Astrocyte (in vitro differentiated cells and primary cell): ENCODE measurements around the gene DYNC1LI2. TPM values are rescaled to one million over a fixed set of nuclear protein-coding genes. Genes with fewer than 3 reads are reported as not detected.
A peak's percentile ranks its signal among the peaks of the same experiment; 100 is the strongest.

ENCODE experiments used
- DNase-seq: peaks from one replicate; pipeline ENCODE4 v3.0.0-alpha.2; 2010; ENCODE audit warnings: low read depth
- FAIRE-seq: peaks from 2 replicates; lab custom pipeline; 2011; peaks lifted over from hg19 to GRCh38; lab: Jason Lieb, UNC
- H2AFZ ChIP-seq: 2 replicates; pipeline ENCODE4 v1.6.0; 2012; ENCODE audit warnings: low read depth, low read length, inconsistent platforms
- H3K27ac ChIP-seq: 2 replicates; pipeline ENCODE4 v1.5.1; 2011; ENCODE audit warnings: low read depth, low read length, inconsistent platforms
- H3K27me3 ChIP-seq: 2 replicates; pipeline ENCODE4 v1.6.0; 2011; ENCODE audit warnings: low read length, inconsistent platforms; ENCODE audit not compliant: insufficient read depth
- H3K36me3 ChIP-seq: 2 replicates; pipeline ENCODE4 v1.5.1; 2011; ENCODE audit warnings: low read length, inconsistent platforms; ENCODE audit not compliant: insufficient read depth
- H3K4me1 ChIP-seq: 2 replicates; pipeline ENCODE4 v1.5.1; 2011; ENCODE audit warnings: low read length, inconsistent platforms; ENCODE audit not compliant: insufficient read depth
- H3K4me2 ChIP-seq: 2 replicates; pipeline ENCODE4 v1.6.0; 2012; ENCODE audit warnings: low read length, inconsistent platforms
- H3K4me3 ChIP-seq: 2 replicates; pipeline ENCODE4 v1.5.1; 2011; ENCODE audit warnings: low read depth, mild to moderate bottlenecking, low read length, inconsistent platforms; ENCODE audit not compliant: insufficient read depth
- H3K79me2 ChIP-seq: 2 replicates; pipeline ENCODE4 v1.6.0; 2012; ENCODE audit warnings: mild to moderate bottlenecking, low read length, inconsistent platforms; ENCODE audit not compliant: insufficient read depth
- H3K9ac ChIP-seq: 2 replicates; pipeline ENCODE4 v1.6.0; 2012; ENCODE audit warnings: mild to moderate bottlenecking, low read length, inconsistent platforms
- H3K9me3 ChIP-seq: 2 replicates; pipeline ENCODE4 v1.5.1; 2012; ENCODE audit warnings: low read depth, mild to moderate bottlenecking, low read length, inconsistent platforms; ENCODE audit not compliant: insufficient read depth
- H4K20me1 ChIP-seq: 2 replicates; pipeline ENCODE4 v1.6.0; 2012; ENCODE audit warnings: low read length, inconsistent platforms; ENCODE audit not compliant: insufficient read depth
- H3K27ac Mint-ChIP-seq: one replicate; pipeline ENCODE4 v1.8.0; 2021; ENCODE audit warnings: mild to moderate bottlenecking, mixed read lengths; ENCODE audit not compliant: unreplicated experiment
- H3K27me3 Mint-ChIP-seq: one replicate; pipeline ENCODE4 v1.8.0; 2021; ENCODE audit warnings: low read depth, mixed read lengths; ENCODE audit not compliant: unreplicated experiment
- H3K36me3 Mint-ChIP-seq: one replicate; pipeline ENCODE4 v1.8.0; 2021; ENCODE audit warnings: low read depth, mixed read lengths; ENCODE audit not compliant: unreplicated experiment
- H3K4me1 Mint-ChIP-seq: one replicate; pipeline ENCODE4 v1.8.0; 2021; ENCODE audit warnings: low read depth, mixed read lengths; ENCODE audit not compliant: unreplicated experiment
- H3K4me3 Mint-ChIP-seq: one replicate; pipeline ENCODE4 v1.8.0; 2021; ENCODE audit warnings: mild to moderate bottlenecking, moderate library complexity, mixed read lengths; ENCODE audit not compliant: unreplicated experiment
- H3K9me3 Mint-ChIP-seq: one replicate; pipeline ENCODE4 v1.8.0; 2021; ENCODE audit warnings: mild to moderate bottlenecking, mixed read lengths; ENCODE audit not compliant: unreplicated experiment
- CTCF ChIP-seq: IDR thresholded peaks from 2 replicates; pipeline ENCODE4 v1.5.1; 2011; ENCODE audit warnings: low read depth, mild to moderate bottlenecking, inconsistent platforms, low read length, moderate library complexity; ENCODE audit not compliant: insufficient read depth
- EZH2 ChIP-seq: IDR thresholded peaks from 2 replicates; pipeline ENCODE4 v1.6.1; 2012; ENCODE audit warnings: mild to moderate bottlenecking, low read length, inconsistent platforms; ENCODE audit not compliant: insufficient read depth
- total RNA-seq: library from RNA; stranded (reverse); gene quantifications from 2 replicates; pipeline ENCODE4 v1.2.1, GENCODE V29; 2021

DYNC1LI2 gene
- total RNA-seq, 1 donor from 2014 or later = 150 TPM

- H3K9me3 Mint-ChIP-seq = no peaks in the 10 kb centered on the region
Observed at GRCh38 chr16:66698046-66698445, 53.4 kb downstream of the DYNC1LI2 start.

GRCh38 chr16:66696669-66697630, 54.5 kb downstream of the DYNC1LI2 start, which contains the start of gene CMTM4:
TSS of gene CMTM4 (minus strand) at chr16:66696743. CDS start at chr16:66696525, 218 bp downstream.
- no peaks in the 10 kb centered on the region for H3K36me3 Mint-ChIP-seq
- Histone ChIP-seq H2AFZ (peak within 1 kb of the TSS; percentile 96), H3K4me3 (peak within 1 kb of the TSS; percentile 67), H3K9ac (peak within 1 kb of the TSS; percentile 77), H3K4me2 (peak within 1 kb of the TSS; percentile 98), H3K9me3 (no peaks in the 10 kb centered on the region), H3K27ac (no peak within 1 kb of the TSS), H3K4me1 (peaks cover 12% of the 10 kb centered on the region), H3K36me3 (no peaks in the 10 kb centered on the region), H3K79me2 (no peaks in the 10 kb centered on the region), H3K27me3 (peaks cover 3% of the 10 kb centered on the region), H4K20me1 (peaks cover 19% of the 10 kb centered on the region)
- TF ChIP-seq EZH2 = no peak
- TF ChIP-seq CTCF = no peak
- FAIRE-seq = no peak
- peak within 1 kb of the TSS; percentile 85 for H3K4me3 Mint-ChIP-seq
- H3K4me1 Mint-ChIP-seq = peaks cover 3% of the 10 kb centered on the region
- peaks cover 2% of the 10 kb centered on the region for H3K27me3 Mint-ChIP-seq
- H3K9me3 Mint-ChIP-seq = no peaks in the 10 kb centered on the region
- peak; percentile 64 for DNase-seq
- H3K27ac Mint-ChIP-seq = peak within 1 kb of the TSS; percentile 41

More at GRCh38 chr16:66698046-66698445, 53.4 kb downstream of the DYNC1LI2 start:
- Histone ChIP-seq H3K36me3 (no peaks in the 10 kb centered on the region), H3K9me3 (no peaks in the 10 kb centered on the region), H3K79me2 (no peaks in the 10 kb centered on the region), H2AFZ (no peak overlapping the region), H4K20me1 (peaks cover 15% of the 10 kb centered on the region), H3K27me3 (peaks cover 3% of the 10 kb centered on the region), H3K4me3 (no peak overlapping the region), H3K4me2 (no peak overlapping the region), H3K27ac (no peak overlapping the region), H3K4me1 (peaks cover 12% of the 10 kb centered on the region), H3K9ac (no peak overlapping the region)
- Mint-ChIP-seq H3K27ac (no peak overlapping the region), H3K27me3 (peaks cover 3% of the 10 kb centered on the region), H3K4me3 (peak overlapping the region; percentile 60), H3K36me3 (no peaks in the 10 kb centered on the region), H3K4me1 (peaks cover 3% of the 10 kb centered on the region)
- TF ChIP-seq CTCF = no peak
- TF ChIP-seq EZH2 = no peak
- DNase-seq = no peak
- no peak for FAIRE-seq
